OCI-LY7 (cell line): ENCODE results near the gene CDHR2.

Experiments
- CTCF ChIP-seq: fragments of 200-600 bp; sonication (generic); conservative IDR thresholded peaks from 2 replicates; pipeline ENCODE4 v1.5.1; 2014; ENCODE audit warnings: mild to moderate bottlenecking, antibody characterized with exemption, low read length, moderate library complexity, mixed read lengths
- EZH2phosphoT487 ChIP-seq: fragments of 200-600 bp; sonication (generic); IDR thresholded peaks from 2 replicates; pipeline ENCODE4 v1.6.1; 2018; ENCODE audit warnings: low read depth, borderline replicate concordance, mild to moderate bottlenecking, mixed run types, antibody characterized with exemption, low read length, moderate library complexity, mixed read lengths

DNA sequence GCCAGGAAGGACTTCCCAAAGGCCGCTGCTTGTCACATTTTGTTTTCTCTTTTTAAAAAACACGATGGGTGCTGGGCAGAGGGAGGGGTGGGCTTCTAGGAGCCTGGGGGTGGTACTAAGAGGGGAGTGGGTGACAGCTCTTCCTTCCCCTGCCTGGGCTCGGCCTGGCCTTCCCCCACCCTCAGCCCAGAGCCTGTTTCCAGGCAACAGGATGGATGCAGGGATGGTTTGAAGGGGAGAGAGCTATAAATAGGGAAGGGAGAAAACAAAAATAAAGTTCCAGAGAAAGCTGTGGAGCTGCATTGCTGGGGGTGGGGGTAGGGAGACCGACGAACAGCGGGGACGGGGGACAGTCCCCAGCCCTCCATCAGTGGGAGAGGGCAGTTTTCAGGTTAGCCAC lies 67.4 kb downstream of the CDHR2 start:
- TF ChIP-seq CTCF = no peak
- no peak for TF ChIP-seq EZH2phosphoT487
